Peyer's patch (tissue), 4 donors: Measurements from ENCODE around the gene GRIN2C.

Experiments
- CTCF ChIP-seq, 6 experiments: fragments of 450-650 bp in 4 of 6; fragments of 200-600 bp in 2 of 6; sonication (generic) in 1 of 6; IDR thresholded peaks; one replicate each; pipeline ENCODE4 v1.5.1; 2017 to 2019; ENCODE audit warnings: antibody characterized with exemption in 6 of 6, mild to moderate bottlenecking in 3 of 6, moderate library complexity in 1 of 6
- POLR2A ChIP-seq, 2 donors: fragments of 450-650 bp; IDR thresholded peaks; one replicate each; pipeline ENCODE4 v1.5.1; 2017; ENCODE audit warnings: antibody characterized with exemption in 2 of 2, mild to moderate bottlenecking in 2 of 2, moderate library complexity in 2 of 2

DNA sequence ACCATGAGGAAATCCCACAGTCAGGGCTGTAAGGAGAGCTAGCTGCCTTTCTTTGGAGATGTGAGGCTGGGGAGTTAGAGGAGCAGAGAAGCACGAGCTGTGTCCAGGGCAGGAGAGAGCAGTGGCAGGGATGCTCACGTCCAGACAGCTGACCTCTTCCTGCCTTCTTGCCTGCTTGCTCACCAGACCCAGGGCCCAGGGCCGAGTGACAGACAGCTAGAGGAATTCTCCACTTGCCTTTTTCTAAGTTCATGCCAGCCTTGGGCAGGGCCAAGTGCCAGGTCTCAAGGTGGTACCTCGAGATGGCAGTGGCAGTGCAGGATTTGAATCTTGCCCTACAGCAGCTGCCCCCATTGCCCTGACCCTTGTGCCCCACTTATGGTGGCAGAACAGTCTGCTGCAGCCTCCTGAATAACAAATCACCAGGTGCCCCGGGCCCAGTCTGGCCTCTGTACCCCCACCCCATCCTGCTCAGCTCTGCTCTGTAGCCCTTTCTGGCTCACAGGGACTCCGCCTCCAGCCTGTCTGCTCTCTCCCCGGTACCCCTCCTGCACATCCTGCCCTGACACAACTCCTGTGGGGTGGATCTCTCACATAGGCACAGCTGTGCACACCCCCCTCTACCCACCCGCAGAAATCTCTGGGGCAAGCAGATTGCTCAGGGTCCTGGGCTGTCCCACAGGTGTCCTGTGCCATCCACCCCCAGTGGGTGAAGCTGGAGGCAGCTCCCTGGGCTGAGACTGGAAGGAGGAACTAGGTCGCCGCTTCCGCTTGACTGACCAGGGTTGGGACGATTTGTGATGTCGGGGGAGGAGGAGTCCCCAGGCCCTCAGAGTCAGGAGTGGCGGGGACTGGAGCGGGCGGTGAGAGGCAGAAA lies 25.9 kb downstream of the GRIN2C start:
- TF ChIP-seq CTCF (IDR thresholded peaks at IDR 0.05) = no peak
- no peak for TF ChIP-seq POLR2A (IDR thresholded peaks at IDR 0.05)
